ENCODE data around the gene PALLD. TPM values are rescaled to one million over a fixed set of nuclear protein-coding genes. Genes with fewer than 3 reads are reported as not detected.

Gene PALLD
- total RNA-seq, 2 experiments from 2014 or later = 1.5 to 3.7 TPM

GRCh38 chr4:168831585-168831918 is 334.7 kb downstream of the PALLD start:
- H3K27ac Mint-ChIP-seq = no peak overlapping the region
- CTCF ChIA-PET = interaction anchor here (1.5 to 2.1 kb wide), 3 partner anchors 10 to 18 kb away, joined by 4 to 7 read pairs (median 6); no protein-coding TSS in a partner anchor
- H3K27me3 Mint-ChIP-seq = peaks cover 75% of the 10 kb centered on the region
- no peaks in the 10 kb centered on the region for H3K36me3 Mint-ChIP-seq
- H3K4me3 Mint-ChIP-seq = peak overlapping the region; percentile 57
- no peaks in the 10 kb centered on the region for H3K9me3 Mint-ChIP-seq (ENCODE audit: low read depth)
- ATAC-seq (no peak), DNase-seq (no peak)
- peaks cover 8% of the 10 kb centered on the region for H3K4me1 Mint-ChIP-seq

GRCh38 chr4:168831919-168832762 is 335.3 kb downstream of the PALLD start:
- CTCF ChIA-PET = interaction anchor here (0.9 to 2.1 kb wide), 5 partner anchors 9 to 178 kb away, joined by 3 to 7 read pairs (median 4); partner anchors contain the start of gene CBR4

GRCh38 chr4:168832763-168833575 is 336.1 kb downstream of the PALLD start:
- DNase-seq = no peak
- no peak for ATAC-seq
- peak overlapping the region; percentile 57 for H3K4me3 Mint-ChIP-seq
- peaks cover 82% of the 10 kb centered on the region for H3K27me3 Mint-ChIP-seq
- no peaks in the 10 kb centered on the region for H3K36me3 Mint-ChIP-seq
- CTCF ChIA-PET = interaction anchor here (0.9 to 2.1 kb wide), 4 partner anchors 16 to 177 kb away, joined by 3 to 7 read pairs (median 4); partner anchors contain the start of gene CBR4
- H3K4me1 Mint-ChIP-seq = peaks cover 11% of the 10 kb centered on the region
- no peak overlapping the region for H3K27ac Mint-ChIP-seq
- no peaks in the 10 kb centered on the region for H3K9me3 Mint-ChIP-seq (ENCODE audit: low read depth)

More at GRCh38 chr4:168831919-168832762, 335.3 kb downstream of the PALLD start:
- Mint-ChIP-seq H3K4me3 (peak overlapping the region; percentile 57), H3K4me1 (peaks cover 8% of the 10 kb centered on the region), H3K9me3 (ENCODE audit: low read depth) (no peaks in the 10 kb centered on the region), H3K36me3 (no peaks in the 10 kb centered on the region), H3K27ac (no peak overlapping the region), H3K27me3 (peaks cover 74% of the 10 kb centered on the region)
- DNase-seq = peak; percentile 71
- ATAC-seq = peak; percentile 96

GRCh38 chr4:168833881-168834280 is 337.0 kb downstream of the PALLD start:
- H3K9me3 Mint-ChIP-seq (ENCODE audit: low read depth) = no peaks in the 10 kb centered on the region
- peaks cover 78% of the 10 kb centered on the region for H3K27me3 Mint-ChIP-seq
- ATAC-seq = no peak
- no peak overlapping the region for H3K27ac Mint-ChIP-seq
- H3K4me3 Mint-ChIP-seq = no peak overlapping the region
- DNase-seq = no peak
- H3K36me3 Mint-ChIP-seq = no peaks in the 10 kb centered on the region
- CTCF ChIA-PET = no interaction called here
- H3K4me1 Mint-ChIP-seq = peaks cover 11% of the 10 kb centered on the region

- no peak overlapping the region for H3K4me3 Mint-ChIP-seq
- H3K9me3 Mint-ChIP-seq (ENCODE audit: low read depth) = no peaks in the 10 kb centered on the region
- CTCF ChIA-PET = interaction anchor here (0.9 to 1.5 kb wide), 3 partner anchors 10 to 575 kb away, joined by 3 to 4 read pairs (median 3); no protein-coding TSS in a partner anchor
- H3K27ac Mint-ChIP-seq = no peak overlapping the region
- no peaks in the 10 kb centered on the region for H3K36me3 Mint-ChIP-seq
- ATAC-seq = no peak
- DNase-seq = no peak
- H3K27me3 Mint-ChIP-seq = peaks cover 61% of the 10 kb centered on the region
- H3K4me1 Mint-ChIP-seq = peaks cover 26% of the 10 kb centered on the region
Observed at GRCh38 chr4:168835880-168836454, 339.1 kb downstream of the PALLD start.

GRCh38 chr4:168836490-168836889 is 339.6 kb downstream of the PALLD start:
- ATAC-seq (no peak), DNase-seq (no peak)
- H3K36me3 Mint-ChIP-seq = no peaks in the 10 kb centered on the region
- peaks cover 57% of the 10 kb centered on the region for H3K27me3 Mint-ChIP-seq
- CTCF ChIA-PET = interaction anchor here (0.9 to 1.5 kb wide), 2 partner anchors 10 to 87 kb away, joined by 3 to 4 read pairs; no protein-coding TSS in a partner anchor
- no peak overlapping the region for H3K27ac Mint-ChIP-seq
- no peaks in the 10 kb centered on the region for H3K9me3 Mint-ChIP-seq (ENCODE audit: low read depth)
- H3K4me1 Mint-ChIP-seq = peaks cover 29% of the 10 kb centered on the region
- no peak overlapping the region for H3K4me3 Mint-ChIP-seq

GRCh38 chr4:168837922-168838321 is 341.1 kb downstream of the PALLD start:
- Mint-ChIP-seq H3K4me1 (peaks cover 35% of the 10 kb centered on the region), H3K27ac (no peak overlapping the region), H3K4me3 (no peak overlapping the region), H3K27me3 (peaks cover 47% of the 10 kb centered on the region), H3K36me3 (no peaks in the 10 kb centered on the region), H3K9me3 (ENCODE audit: low read depth) (no peaks in the 10 kb centered on the region)
- DNase-seq (no peak), ATAC-seq (no peak)
- CTCF ChIA-PET = interaction anchor here (1.6 kb wide), 1 partner anchor 74 kb away, joined by 3 read pairs; no protein-coding TSS in a partner anchor

GRCh38 chr4:168839758-168840391 is 343.0 kb downstream of the PALLD start:
- H3K4me3 Mint-ChIP-seq = no peak overlapping the region
- no peak overlapping the region for H3K27ac Mint-ChIP-seq
- CTCF ChIA-PET = no interaction called here
- ATAC-seq (peak; percentile 45), DNase-seq (no peak)
- no peaks in the 10 kb centered on the region for H3K36me3 Mint-ChIP-seq
- H3K4me1 Mint-ChIP-seq = peaks cover 32% of the 10 kb centered on the region
- peaks cover 45% of the 10 kb centered on the region for H3K27me3 Mint-ChIP-seq
- H3K9me3 Mint-ChIP-seq (ENCODE audit: low read depth) = no peaks in the 10 kb centered on the region

GRCh38 chr4:168840392-168840763 is 343.5 kb downstream of the PALLD start:
- Mint-ChIP-seq H3K27ac (no peak overlapping the region), H3K27me3 (peaks cover 42% of the 10 kb centered on the region), H3K4me3 (no peak overlapping the region), H3K36me3 (no peaks in the 10 kb centered on the region), H3K4me1 (peaks cover 32% of the 10 kb centered on the region), H3K9me3 (ENCODE audit: low read depth) (no peaks in the 10 kb centered on the region)
- ATAC-seq (no peak), DNase-seq (no peak)
- CTCF ChIA-PET = no interaction called here

- Mint-ChIP-seq H3K4me3 (no peak overlapping the region), H3K36me3 (no peaks in the 10 kb centered on the region), H3K27ac (no peak overlapping the region), H3K4me1 (peaks cover 32% of the 10 kb centered on the region), H3K9me3 (ENCODE audit: low read depth) (no peaks in the 10 kb centered on the region), H3K27me3 (peaks cover 39% of the 10 kb centered on the region)
- CTCF ChIA-PET = interaction anchor here (0.8 kb wide), 1 partner anchor 9 kb away, joined by 4 read pairs; no protein-coding TSS in a partner anchor
- ATAC-seq = peak; percentile 60
- no peak for DNase-seq
Observed at GRCh38 chr4:168841000-168841671, 344.3 kb downstream of the PALLD start.

- no peaks in the 10 kb centered on the region for H3K36me3 Mint-ChIP-seq
- DNase-seq = no peak
- H3K4me1 Mint-ChIP-seq = peaks cover 32% of the 10 kb centered on the region
- H3K27me3 Mint-ChIP-seq = peaks cover 37% of the 10 kb centered on the region
- H3K4me3 Mint-ChIP-seq = no peak overlapping the region
- no peak overlapping the region for H3K27ac Mint-ChIP-seq
- no peaks in the 10 kb centered on the region for H3K9me3 Mint-ChIP-seq (ENCODE audit: low read depth)
- CTCF ChIA-PET = interaction anchor here (0.8 kb wide), 1 partner anchor 10 kb away, joined by 4 read pairs; no protein-coding TSS in a partner anchor
- peak; percentile 45 for ATAC-seq
Observed at GRCh38 chr4:168841672-168842019, 344.8 kb downstream of the PALLD start.

- H3K27ac Mint-ChIP-seq = no peak overlapping the region
- H3K9me3 Mint-ChIP-seq (ENCODE audit: low read depth) = no peaks in the 10 kb centered on the region
- no peaks in the 10 kb centered on the region for H3K36me3 Mint-ChIP-seq
- DNase-seq (no peak), ATAC-seq (no peak)
- H3K27me3 Mint-ChIP-seq = peaks cover 33% of the 10 kb centered on the region
- peaks cover 32% of the 10 kb centered on the region for H3K4me1 Mint-ChIP-seq
- CTCF ChIA-PET = interaction anchor here (0.9 kb wide), 1 partner anchor 169 kb away, joined by 3 read pairs; no protein-coding TSS in a partner anchor
- H3K4me3 Mint-ChIP-seq = no peak overlapping the region
Observed at GRCh38 chr4:168842186-168842585, 345.3 kb downstream of the PALLD start.

Measured in activated CD8-positive, alpha-beta memory T cell treated with anti-CD3 and anti-CD28 coated beads, Interleukin-2, amount 10 ng/mL, durations not matched to agents 7 days and 5 days (primary cell).